VCaP (cell line): ENCODE measurements around the gene DNAH8.

ENCODE experiments used
- H3K27ac ChIP-seq: fragments of 450-650 bp; 2 replicates; pipeline ENCODE4 v1.5.1; 2017
- CTCF ChIP-seq: fragments of 450-650 bp; conservative IDR thresholded peaks from 2 replicates; pipeline ENCODE4 v1.5.1; 2017; ENCODE audit warnings: mild to moderate bottlenecking, moderate library complexity

Gene DNAH8

GRCh38 chr6:38924791-38925509 is 209.8 kb downstream of the DNAH8 start:
- H3K27ac ChIP-seq, result no peak overlapping the region

GRCh38 chr6:38929560-38929959 is 214.4 kb downstream of the DNAH8 start:
- H3K27ac ChIP-seq, result no peak overlapping the region
- TF ChIP-seq CTCF, result peak; percentile 41

More at GRCh38 chr6:38924791-38925509, 209.8 kb downstream of the DNAH8 start:
- TF ChIP-seq CTCF, result no peak

GRCh38 chr6:38933426-38933825 is 218.3 kb downstream of the DNAH8 start:
- peak; percentile 71 for TF ChIP-seq CTCF
- peak overlapping the region; percentile 71 for H3K27ac ChIP-seq

- no peak for TF ChIP-seq CTCF
- peak overlapping the region; percentile 71 for H3K27ac ChIP-seq
These were observed 219.9 kb downstream of the DNAH8 start for GRCh38 chr6:38935051-38935450.

- H3K27ac ChIP-seq, result no peak overlapping the region
- TF ChIP-seq CTCF, result no peak
These were observed 222.9 kb downstream of the DNAH8 start for GRCh38 chr6:38937839-38938613.

GRCh38 chr6:38938741-38939140 is 223.6 kb downstream of the DNAH8 start:
- no peak overlapping the region for H3K27ac ChIP-seq
- no peak for TF ChIP-seq CTCF

GRCh38 chr6:38942442-38942841 is 227.3 kb downstream of the DNAH8 start:
- no peak for TF ChIP-seq CTCF

More at GRCh38 chr6:38942442-38942841, 227.3 kb downstream of the DNAH8 start:
- no peak overlapping the region for H3K27ac ChIP-seq
